ENCODE results near the gene ARHGAP22. TPM values are rescaled to one million over a fixed set of nuclear protein-coding genes. Genes with fewer than 3 reads are reported as not detected.

Gene ARHGAP22
- total RNA-seq, 1 experiment from 2014 or later: 9.9 TPM

- TF ChIP-seq ZFX (IDR thresholded peaks at IDR 0.05) (no peak), YY1 (IDR thresholded peaks at IDR 0.05; ENCODE audit: extremely low read depth, insufficient replicate concordance, low read depth, low read length) (no peak), RAD21 (IDR thresholded peaks at IDR 0.05; ENCODE audit: low read depth) (no peak), POLR2AphosphoS5 (IDR thresholded peaks at IDR 0.05; ENCODE audit: low read depth, low read length) (no peak), CBX3 (IDR thresholded peaks at IDR 0.05; ENCODE audit: low read depth) (no peak), ZBTB33 (IDR thresholded peaks at IDR 0.05; ENCODE audit: extremely low read depth, insufficient replicate concordance, low read length) (no peak), ZNF274 (IDR thresholded peaks at IDR 0.05; ENCODE audit: low read depth, low read length) (no peak), EZH2 (IDR thresholded peaks at IDR 0.05) (no peak), EZH2phosphoT487 (IDR thresholded peaks at IDR 0.05; ENCODE audit: borderline replicate concordance) (no peak), ELF1 (IDR thresholded peaks at IDR 0.05; ENCODE audit: borderline replicate concordance, low read depth) (no peak), SP1 (IDR thresholded peaks at IDR 0.05; ENCODE audit: low read depth) (no peak), TCF7L2 (IDR thresholded peaks at IDR 0.05; ENCODE audit: borderline replicate concordance, extremely low read depth, insufficient read depth, insufficient read length) (no peak), SRF (IDR thresholded peaks at IDR 0.05; ENCODE audit: low read depth) (no peak), JUND (IDR thresholded peaks at IDR 0.05) (no peak), EGR1 (IDR thresholded peaks at IDR 0.05; ENCODE audit: low read depth) (no peak), ATF3 (IDR thresholded peaks at IDR 0.05) (no peak), SIN3A (IDR thresholded peaks at IDR 0.05; ENCODE audit: low read depth) (no peak)
- TF ChIP-seq, protein P1, sequence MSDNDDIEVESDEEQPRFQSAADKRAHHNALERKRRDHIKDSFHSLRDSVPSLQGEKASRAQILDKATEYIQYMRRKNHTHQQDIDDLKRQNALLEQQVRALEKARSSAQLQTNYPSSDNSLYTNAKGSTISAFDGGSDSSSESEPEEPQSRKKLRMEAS (IDR thresholded peaks at IDR 0.05): no peak
- TF ChIP-seq, protein P2, sequence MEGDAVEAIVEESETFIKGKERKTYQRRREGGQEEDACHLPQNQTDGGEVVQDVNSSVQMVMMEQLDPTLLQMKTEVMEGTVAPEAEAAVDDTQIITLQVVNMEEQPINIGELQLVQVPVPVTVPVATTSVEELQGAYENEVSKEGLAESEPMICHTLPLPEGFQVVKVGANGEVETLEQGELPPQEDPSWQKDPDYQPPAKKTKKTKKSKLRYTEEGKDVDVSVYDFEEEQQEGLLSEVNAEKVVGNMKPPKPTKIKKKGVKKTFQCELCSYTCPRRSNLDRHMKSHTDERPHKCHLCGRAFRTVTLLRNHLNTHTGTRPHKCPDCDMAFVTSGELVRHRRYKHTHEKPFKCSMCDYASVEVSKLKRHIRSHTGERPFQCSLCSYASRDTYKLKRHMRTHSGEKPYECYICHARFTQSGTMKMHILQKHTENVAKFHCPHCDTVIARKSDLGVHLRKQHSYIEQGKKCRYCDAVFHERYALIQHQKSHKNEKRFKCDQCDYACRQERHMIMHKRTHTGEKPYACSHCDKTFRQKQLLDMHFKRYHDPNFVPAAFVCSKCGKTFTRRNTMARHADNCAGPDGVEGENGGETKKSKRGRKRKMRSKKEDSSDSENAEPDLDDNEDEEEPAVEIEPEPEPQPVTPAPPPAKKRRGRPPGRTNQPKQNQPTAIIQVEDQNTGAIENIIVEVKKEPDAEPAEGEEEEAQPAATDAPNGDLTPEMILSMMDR (IDR thresholded peaks at IDR 0.05 in 2 of 3, conservative IDR thresholded peaks at IDR 0.05 in 1 of 3; ENCODE audit: borderline replicate concordance in 1 of 3, insufficient read depth in 1 of 3, low read depth in 2 of 3, low read length in 2 of 3): no peak
- TF ChIP-seq, protein P3, sequence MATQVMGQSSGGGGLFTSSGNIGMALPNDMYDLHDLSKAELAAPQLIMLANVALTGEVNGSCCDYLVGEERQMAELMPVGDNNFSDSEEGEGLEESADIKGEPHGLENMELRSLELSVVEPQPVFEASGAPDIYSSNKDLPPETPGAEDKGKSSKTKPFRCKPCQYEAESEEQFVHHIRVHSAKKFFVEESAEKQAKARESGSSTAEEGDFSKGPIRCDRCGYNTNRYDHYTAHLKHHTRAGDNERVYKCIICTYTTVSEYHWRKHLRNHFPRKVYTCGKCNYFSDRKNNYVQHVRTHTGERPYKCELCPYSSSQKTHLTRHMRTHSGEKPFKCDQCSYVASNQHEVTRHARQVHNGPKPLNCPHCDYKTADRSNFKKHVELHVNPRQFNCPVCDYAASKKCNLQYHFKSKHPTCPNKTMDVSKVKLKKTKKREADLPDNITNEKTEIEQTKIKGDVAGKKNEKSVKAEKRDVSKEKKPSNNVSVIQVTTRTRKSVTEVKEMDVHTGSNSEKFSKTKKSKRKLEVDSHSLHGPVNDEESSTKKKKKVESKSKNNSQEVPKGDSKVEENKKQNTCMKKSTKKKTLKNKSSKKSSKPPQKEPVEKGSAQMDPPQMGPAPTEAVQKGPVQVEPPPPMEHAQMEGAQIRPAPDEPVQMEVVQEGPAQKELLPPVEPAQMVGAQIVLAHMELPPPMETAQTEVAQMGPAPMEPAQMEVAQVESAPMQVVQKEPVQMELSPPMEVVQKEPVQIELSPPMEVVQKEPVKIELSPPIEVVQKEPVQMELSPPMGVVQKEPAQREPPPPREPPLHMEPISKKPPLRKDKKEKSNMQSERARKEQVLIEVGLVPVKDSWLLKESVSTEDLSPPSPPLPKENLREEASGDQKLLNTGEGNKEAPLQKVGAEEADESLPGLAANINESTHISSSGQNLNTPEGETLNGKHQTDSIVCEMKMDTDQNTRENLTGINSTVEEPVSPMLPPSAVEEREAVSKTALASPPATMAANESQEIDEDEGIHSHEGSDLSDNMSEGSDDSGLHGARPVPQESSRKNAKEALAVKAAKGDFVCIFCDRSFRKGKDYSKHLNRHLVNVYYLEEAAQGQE (IDR thresholded peaks at IDR 0.05; ENCODE audit: low read depth): no peak
- no peak for ATAC-seq
- H3K4me2 ChIP-seq (ENCODE audit: low read length): no peak overlapping the region
- no peaks in the 10 kb centered on the region for H4K20me1 ChIP-seq (ENCODE audit: insufficient read depth)
- no peaks in the 10 kb centered on the region for H3K9me3 ChIP-seq (ENCODE audit: control insufficient read depth in 1 of 2, insufficient read depth in 1 of 2, low read depth in 1 of 2, low read length in 2 of 2)
- intact Hi-C loops (cut with micrococcal nuclease): no loop called here
- H2AFZ ChIP-seq (ENCODE audit: low read depth, low read length, poor library complexity, severe bottlenecking): no peak overlapping the region
- H3K9me2 ChIP-seq (ENCODE audit: insufficient read depth): no peaks in the 10 kb centered on the region
- ChIA-PET POLR2A (no interaction called here), RAD21 (ENCODE audit: low non-redundant PET in 1 of 2, low total read pairs in 2 of 2, uncharacterized antibody in 2 of 2, unreplicated experiment in 2 of 2) (no interaction called here), CTCF (interaction anchor here (1.9 kb wide), 1 partner anchor 110 kb away, joined by 6 read pairs; no protein-coding TSS in a partner anchor)
- H3K4me3 ChIP-seq (replicated peaks in 1 of 2; ENCODE audit: low read depth in 1 of 2, low read length in 2 of 2): no peak overlapping the region
- no TSS peak for BruUV-seq (replicated peaks)
- no peak overlapping the region for H3K27ac ChIP-seq (ENCODE audit: low read depth, low read length)
- no peaks in the 10 kb centered on the region for H3K4me1 ChIP-seq (ENCODE audit: control insufficient read depth in 1 of 2, insufficient read depth in 2 of 2, low read length in 2 of 2)
- no peaks in the 10 kb centered on the region for H3K36me3 ChIP-seq (ENCODE audit: control insufficient read depth in 1 of 2, insufficient read depth in 2 of 2, low read length in 2 of 2)
- H3K27me3 ChIP-seq (ENCODE audit: insufficient read depth, low read length): no peaks in the 10 kb centered on the region
- no peak overlapping the region for H3K9ac ChIP-seq (ENCODE audit: low read length)
- no peaks in the 10 kb centered on the region for H3K79me2 ChIP-seq (ENCODE audit: insufficient read depth, low read length)
- DNase-seq (ENCODE audit: low read depth, low spot score): no peak
Measured at GRCh38 chr10:48545462-48546145, 59.3 kb downstream of the ARHGAP22 start.

All from HCT116 (cell line).